DOHH2 (cell line): Measurements from ENCODE around the gene P3H3.

Experiments
- H3F3A ChIP-seq: fragments of 200-600 bp; sonication (generic), shearing (Covaris generic); 2 replicates; pipeline ENCODE4 v1.6.0; 2016; ENCODE audit warnings: antibody characterized with exemption, mild to moderate bottlenecking; ENCODE audit not compliant: control insufficient read depth, insufficient read depth
- H3K27ac ChIP-seq: fragments of 200-600 bp; sonication (generic); 2 replicates; pipeline ENCODE4 v1.5.1; 2014; ENCODE audit warnings: low read depth, mild to moderate bottlenecking, low read length, moderate library complexity
- H3K27me3 ChIP-seq: fragments of 200-600 bp; sonication (generic); 2 replicates; pipeline ENCODE4 v1.6.1; 2014; ENCODE audit warnings: mild to moderate bottlenecking, low read length, mixed read lengths; ENCODE audit not compliant: control insufficient read depth
- H3K36me3 ChIP-seq: fragments of 200-600 bp; sonication (generic); 2 replicates; pipeline ENCODE4 v1.6.1; 2014; ENCODE audit warnings: mild to moderate bottlenecking, low read length, moderate library complexity, mixed read lengths; ENCODE audit not compliant: control insufficient read depth
- H3K4me1 ChIP-seq: fragments of 200-600 bp; sonication (generic); 2 replicates; pipeline ENCODE4 v1.6.1; 2014; ENCODE audit warnings: mild to moderate bottlenecking, low read length, mixed read lengths; ENCODE audit not compliant: control insufficient read depth
- H3K4me2 ChIP-seq: fragments of 200-600 bp; sonication (generic); 2 replicates; pipeline ENCODE4 v1.6.0; 2014; ENCODE audit warnings: mild to moderate bottlenecking, low read length, moderate library complexity
- H3K4me3 ChIP-seq: fragments of 200-600 bp; sonication (generic); 2 replicates; pipeline ENCODE4 v1.5.1; 2014; ENCODE audit warnings: mild to moderate bottlenecking, low read length, mixed read lengths
- H3K79me2 ChIP-seq: fragments of 200-600 bp; sonication (generic); 2 replicates; pipeline ENCODE4 v1.6.1; 2014; ENCODE audit warnings: mild to moderate bottlenecking, low read length, mixed read lengths; ENCODE audit not compliant: control insufficient read depth
- H3K9me2 ChIP-seq: fragments of 200-600 bp; sonication (generic); replicated peaks from 2 replicates; pipeline ENCODE4 v1.6.1; 2014; ENCODE audit warnings: mild to moderate bottlenecking, low read length, mixed read lengths; ENCODE audit not compliant: control insufficient read depth
- H3K9me3 ChIP-seq: fragments of 200-600 bp; sonication (generic); 2 replicates; pipeline ENCODE4 v1.6.1; 2014; ENCODE audit warnings: antibody characterized with exemption, low read length, mixed read lengths; ENCODE audit not compliant: control insufficient read depth, insufficient read depth
- H4K20me1 ChIP-seq: fragments of 200-600 bp; sonication (generic); 2 replicates; pipeline ENCODE4 v1.6.0; 2014; ENCODE audit warnings: low read depth, mild to moderate bottlenecking, antibody characterized with exemption, low read length, moderate library complexity; ENCODE audit not compliant: control insufficient read depth, insufficient read depth
- EZH2phosphoT487 ChIP-seq: fragments of 200-600 bp; sonication (generic); IDR thresholded peaks from 2 replicates; pipeline ENCODE4 v1.6.1; 2017; ENCODE audit warnings: borderline replicate concordance, mild to moderate bottlenecking, antibody characterized with exemption, low read length, moderate library complexity, mixed read lengths
- TF ChIP-seq, protein P1 (sequence below): fragments of 200-600 bp; sonication (generic); IDR thresholded peaks from one replicate; pipeline ENCODE4 v1.5.1; 2014; ENCODE audit warnings: antibody characterized with exemption, mild to moderate bottlenecking, low read depth, low read length; ENCODE audit not compliant: poor library complexity, severe bottlenecking

The P3H3 gene

DNA sequence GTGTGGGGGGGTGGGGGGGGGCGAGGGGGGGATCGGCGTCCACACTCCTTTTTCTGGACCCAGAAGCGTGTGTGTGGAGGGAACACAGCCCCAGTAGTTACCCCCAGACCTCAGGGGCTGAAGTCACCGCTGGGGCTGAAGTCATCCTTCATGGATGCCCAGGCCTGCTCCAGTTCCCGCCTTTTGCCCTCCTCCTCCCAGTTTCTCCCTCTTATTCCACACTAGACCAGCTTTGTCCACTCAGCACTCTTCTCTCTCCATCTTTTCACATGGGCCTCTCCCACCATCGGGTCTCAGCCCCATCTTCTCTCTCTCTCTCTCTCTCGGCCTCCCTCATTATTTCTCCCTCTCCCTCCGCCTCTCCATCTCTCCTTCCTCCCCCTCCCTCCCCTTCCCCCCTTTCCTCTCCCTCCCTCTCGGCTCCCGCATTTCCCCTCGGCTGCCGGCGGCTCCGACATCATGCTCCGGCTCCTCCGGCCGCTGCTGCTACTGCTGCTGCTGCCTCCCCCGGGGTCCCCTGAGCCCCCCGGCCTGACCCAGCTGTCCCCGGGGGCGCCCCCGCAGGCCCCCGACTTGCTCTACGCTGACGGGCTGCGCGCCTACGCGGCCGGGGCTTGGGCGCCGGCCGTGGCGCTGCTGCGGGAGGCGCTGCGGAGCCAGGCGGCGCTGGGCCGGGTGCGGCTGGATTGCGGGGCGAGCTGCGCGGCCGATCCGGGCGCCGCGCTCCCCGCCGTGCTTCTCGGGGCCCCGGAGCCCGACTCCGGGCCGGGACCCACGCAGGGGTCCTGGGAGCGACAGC, at the start of gene P3H3:
Gene P3H3 (plus strand): TSS at position 426 of the 799 bp plus-strand sequence. CDS start 34 bp downstream, at position 460.
- TF ChIP-seq, protein P1, sequence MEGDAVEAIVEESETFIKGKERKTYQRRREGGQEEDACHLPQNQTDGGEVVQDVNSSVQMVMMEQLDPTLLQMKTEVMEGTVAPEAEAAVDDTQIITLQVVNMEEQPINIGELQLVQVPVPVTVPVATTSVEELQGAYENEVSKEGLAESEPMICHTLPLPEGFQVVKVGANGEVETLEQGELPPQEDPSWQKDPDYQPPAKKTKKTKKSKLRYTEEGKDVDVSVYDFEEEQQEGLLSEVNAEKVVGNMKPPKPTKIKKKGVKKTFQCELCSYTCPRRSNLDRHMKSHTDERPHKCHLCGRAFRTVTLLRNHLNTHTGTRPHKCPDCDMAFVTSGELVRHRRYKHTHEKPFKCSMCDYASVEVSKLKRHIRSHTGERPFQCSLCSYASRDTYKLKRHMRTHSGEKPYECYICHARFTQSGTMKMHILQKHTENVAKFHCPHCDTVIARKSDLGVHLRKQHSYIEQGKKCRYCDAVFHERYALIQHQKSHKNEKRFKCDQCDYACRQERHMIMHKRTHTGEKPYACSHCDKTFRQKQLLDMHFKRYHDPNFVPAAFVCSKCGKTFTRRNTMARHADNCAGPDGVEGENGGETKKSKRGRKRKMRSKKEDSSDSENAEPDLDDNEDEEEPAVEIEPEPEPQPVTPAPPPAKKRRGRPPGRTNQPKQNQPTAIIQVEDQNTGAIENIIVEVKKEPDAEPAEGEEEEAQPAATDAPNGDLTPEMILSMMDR = no peak
- peak; percentile 96 for TF ChIP-seq EZH2phosphoT487
- Histone ChIP-seq H3K27me3 (peaks cover 85% of the 10 kb centered on the region), H3K4me2 (peak within 1 kb of the TSS; percentile 92)

GRCh38 chr12:6778574-6779550, 49.3 kb upstream of the P3H3 start:
- H4K20me1 ChIP-seq = no peaks in the 10 kb centered on the region
- H3K4me1 ChIP-seq = peaks cover 16% of the 10 kb centered on the region
- H3K9me3 ChIP-seq = no peaks in the 10 kb centered on the region
- no peaks in the 10 kb centered on the region for H3K9me2 ChIP-seq
- H3K79me2 ChIP-seq = no peaks in the 10 kb centered on the region
- H3K27ac ChIP-seq = no peak overlapping the region
- TF ChIP-seq, protein P1 = peak; percentile 97
- TF ChIP-seq EZH2phosphoT487 = no peak
- H3K4me2 ChIP-seq = peak overlapping the region; percentile 89
- H3F3A ChIP-seq = 0 out of 2 replicates have a peak, but pooled peaks cover 3% of the 10 kb centered on the region
- H3K4me3 ChIP-seq = peak overlapping the region; percentile 80
- H3K36me3 ChIP-seq = no peaks in the 10 kb centered on the region
- H3K27me3 ChIP-seq = peaks cover 39% of the 10 kb centered on the region

More for the DNA sequence above, at the start of gene P3H3:
- H3K27ac ChIP-seq = no peak within 1 kb of the TSS
- no peaks in the 10 kb centered on the region for H3K9me3 ChIP-seq
- no peaks in the 10 kb centered on the region for H3K36me3 ChIP-seq
- H3K4me1 ChIP-seq = peaks cover 21% of the 10 kb centered on the region
- no peaks in the 10 kb centered on the region for H3K79me2 ChIP-seq
- H3F3A ChIP-seq = no peaks in the 10 kb centered on the region
- no peaks in the 10 kb centered on the region for H4K20me1 ChIP-seq
- no peaks in the 10 kb centered on the region for H3K9me2 ChIP-seq
- H3K4me3 ChIP-seq = peak within 1 kb of the TSS; percentile 68

- Histone ChIP-seq H3K9me2 (no peaks in the 10 kb centered on the region), H3K9me3 (no peaks in the 10 kb centered on the region), H4K20me1 (no peaks in the 10 kb centered on the region), H3K27ac (no peak overlapping the region), H3K36me3 (no peaks in the 10 kb centered on the region), H3K27me3 (peaks cover 28% of the 10 kb centered on the region), H3K4me2 (no peak overlapping the region), H3K4me1 (peaks cover 16% of the 10 kb centered on the region), H3F3A (0 out of 2 replicates have a peak, but pooled peaks cover 3% of the 10 kb centered on the region), H3K4me3 (no peak overlapping the region), H3K79me2 (no peaks in the 10 kb centered on the region)
- TF ChIP-seq EZH2phosphoT487 = no peak
- TF ChIP-seq, protein P1 = no peak
These were observed 48.3 kb upstream of the P3H3 start for GRCh38 chr12:6779708-6780432.
